ENCODE results near the gene DDX41.
"Not testable (repeated sequence)": the region's sequence is repeated elsewhere in the genome, so short reads cannot be mapped to it uniquely, and the experiment has no call there.

Gene DDX41

GRCh38 chr5:177516601-177517568, at the start of gene DDX41:
Gene DDX41, minus strand, starts transcription at chr5:177516961. Its CDS starts 16 bp downstream, at chr5:177516945.
- in situ Hi-C loops (cut with MboI; ENCODE audit: low sequenced_read_pairs), result no loop called here

GRCh38 chr5:177565046-177565445, 48.3 kb upstream of the DDX41 start:
- in situ Hi-C loops (cut with MboI; ENCODE audit: low sequenced_read_pairs), result no loop called here

- in situ Hi-C loops (cut with MboI; ENCODE audit: low sequenced_read_pairs), result not testable (repeated sequence)
Observed at GRCh38 chr5:177559446-177559941, 42.7 kb upstream of the DDX41 start.

GRCh38 chr5:177557796-177558195, 41.0 kb upstream of the DDX41 start:
- in situ Hi-C loops (cut with MboI; ENCODE audit: low sequenced_read_pairs), result no loop called here

- in situ Hi-C loops (cut with MboI; ENCODE audit: low sequenced_read_pairs), result no loop called here
Observed at GRCh38 chr5:177557041-177557647, 40.4 kb upstream of the DDX41 start.

- in situ Hi-C loops (cut with MboI; ENCODE audit: low sequenced_read_pairs), result no loop called here
Observed at GRCh38 chr5:177555665-177556064, 38.9 kb upstream of the DDX41 start.

- in situ Hi-C loops (cut with MboI; ENCODE audit: low sequenced_read_pairs), result no loop called here
Observed at GRCh38 chr5:177555228-177555627, 38.5 kb upstream of the DDX41 start.

- in situ Hi-C loops (cut with MboI; ENCODE audit: low sequenced_read_pairs), result no loop called here
Observed at GRCh38 chr5:177554474-177555111, 37.8 kb upstream of the DDX41 start, which contains the start of gene FAM193B. Gene FAM193B, minus strand, starts transcription at chr5:177554563. Its CDS starts 105 bp downstream, at chr5:177554458.

GRCh38 chr5:177553671-177554429, 37.1 kb upstream of the DDX41 start:
- in situ Hi-C loops (cut with MboI; ENCODE audit: low sequenced_read_pairs), result no loop called here

- in situ Hi-C loops (cut with MboI; ENCODE audit: low sequenced_read_pairs), result no loop called here
Observed at GRCh38 chr5:177552839-177553455, 36.2 kb upstream of the DDX41 start.

- in situ Hi-C loops (cut with MboI; ENCODE audit: low sequenced_read_pairs), result no loop called here
Observed at GRCh38 chr5:177550122-177550521, 33.4 kb upstream of the DDX41 start.

GRCh38 chr5:177548495-177548894, 31.7 kb upstream of the DDX41 start:
- in situ Hi-C loops (cut with MboI; ENCODE audit: low sequenced_read_pairs), result no loop called here

- in situ Hi-C loops (cut with MboI; ENCODE audit: low sequenced_read_pairs), result no loop called here
Observed at GRCh38 chr5:177547736-177548135, 31.0 kb upstream of the DDX41 start.

GRCh38 chr5:177546258-177546741, 29.5 kb upstream of the DDX41 start:
- in situ Hi-C loops (cut with MboI; ENCODE audit: low sequenced_read_pairs), result no loop called here

GRCh38 chr5:177545487-177546257, 28.9 kb upstream of the DDX41 start:
- in situ Hi-C loops (cut with MboI; ENCODE audit: low sequenced_read_pairs), result no loop called here

- in situ Hi-C loops (cut with MboI; ENCODE audit: low sequenced_read_pairs), result no loop called here
Observed at GRCh38 chr5:177542816-177543465, 26.2 kb upstream of the DDX41 start.

GRCh38 chr5:177540438-177540837, 23.7 kb upstream of the DDX41 start:
- in situ Hi-C loops (cut with MboI; ENCODE audit: low sequenced_read_pairs), result no loop called here

- in situ Hi-C loops (cut with MboI; ENCODE audit: low sequenced_read_pairs), result no loop called here
Observed at GRCh38 chr5:177539411-177539810, 22.6 kb upstream of the DDX41 start.

GRCh38 chr5:177538876-177539275, 22.1 kb upstream of the DDX41 start:
- in situ Hi-C loops (cut with MboI; ENCODE audit: low sequenced_read_pairs), result no loop called here

Data from HL-60/S4 treated with phorbol 12-myristate 13-acetate at 8.2 ng/mL for 4 days and 3 days (cell line).